HCT116 (cell line): Measurements from ENCODE around the gene ESCO1.

Experiments used
- CEBPB ChIP-seq: IDR thresholded peaks from 2 replicates; pipeline ENCODE4 v1.6.1; 2012; ENCODE audit warnings: low read depth
- CTCF ChIP-seq, 3 experiments: fragments of 200-600 bp in 1 of 3; sonication (generic) in 1 of 3; IDR thresholded peaks in 2 of 3; conservative IDR thresholded peaks in 1 of 3; 2 replicates each; pipeline ENCODE4 v1.5.1; 2012 to 2017; ENCODE audit warnings: low read depth in 2 of 3, low read length in 2 of 3, antibody characterized with exemption in 1 of 3, borderline replicate concordance in 1 of 3, control low read depth in 1 of 3, mild to moderate bottlenecking in 1 of 3, mixed read lengths in 1 of 3, mixed run types in 1 of 3, moderate library complexity in 1 of 3; ENCODE audit not compliant: insufficient read depth in 1 of 3
- EGR1 ChIP-seq: IDR thresholded peaks from 2 replicates; pipeline ENCODE4 v1.6.1; 2012; ENCODE audit warnings: low read depth
- EZH2 ChIP-seq: fragments of 200-600 bp; sonication (generic); IDR thresholded peaks from 2 replicates; pipeline ENCODE4 v1.6.1; 2017; ENCODE audit warnings: antibody characterized with exemption, mixed run types
- EZH2phosphoT487 ChIP-seq: fragments of 200-600 bp; IDR thresholded peaks from 2 replicates; pipeline ENCODE4 v1.6.1; 2018; ENCODE audit warnings: antibody characterized with exemption, borderline replicate concordance
- POLR2A ChIP-seq: IDR thresholded peaks from 2 replicates; pipeline ENCODE4 v1.7.0; 2011; ENCODE audit warnings: borderline replicate concordance; ENCODE audit not compliant: insufficient read depth, insufficient read length; ENCODE audit errors: extremely low read depth
- POLR2AphosphoS5 ChIP-seq: IDR thresholded peaks from 2 replicates; pipeline ENCODE4 v1.6.1; 2011; ENCODE audit warnings: mild to moderate bottlenecking, low read depth, low read length, moderate library complexity
- TCF7L2 ChIP-seq: IDR thresholded peaks from 2 replicates; pipeline ENCODE4 v1.7.0; 2011; ENCODE audit warnings: borderline replicate concordance, inconsistent platforms; ENCODE audit not compliant: insufficient read depth, insufficient read length; ENCODE audit errors: extremely low read depth
- ZBTB33 ChIP-seq: IDR thresholded peaks from 2 replicates; pipeline ENCODE4 v1.6.1; 2011; ENCODE audit warnings: mild to moderate bottlenecking, low read length, moderate library complexity; ENCODE audit not compliant: insufficient replicate concordance; ENCODE audit errors: extremely low read depth

GRCh38 chr18:21483051-21483450 lies 117.5 kb downstream of the ESCO1 start:
- TF ChIP-seq POLR2AphosphoS5 (no peak), CTCF (IDR thresholded peaks at IDR 0.05 in 2 of 3, conservative IDR thresholded peaks at IDR 0.05 in 1 of 3; ENCODE audit: borderline replicate concordance in 1 of 3, insufficient read depth in 1 of 3, low read depth in 2 of 3, low read length in 2 of 3) (no peak), POLR2A (no peak), EZH2 (no peak), TCF7L2 (no peak), ZBTB33 (no peak), EGR1 (no peak), EZH2phosphoT487 (no peak), CEBPB (no peak)
